HepG2 (cell line): ENCODE data around the gene CRAT. TPM values are rescaled to one million over a fixed set of nuclear protein-coding genes. Genes with fewer than 3 reads are reported as not detected.
A peak's percentile ranks its signal among the peaks of the same experiment; 100 is the strongest.

Source experiments
- ARID2 ChIP-seq: sonication (generic); formaldehyde crosslinking; IDR thresholded peaks from 2 replicates; pipeline ENCODE4 v1.8.1; 2022; ENCODE audit warnings: mild to moderate bottlenecking, missing genetic modification reagents, borderline replicate concordance
- ARNT2 ChIP-seq: sonication (generic); formaldehyde crosslinking; IDR thresholded peaks from 2 replicates; pipeline ENCODE4 v1.8.0; 2022; ENCODE audit warnings: mild to moderate bottlenecking, low read depth, missing genetic modification reagents, moderate library complexity
- ERF ChIP-seq: IDR thresholded peaks from 2 replicates; pipeline ENCODE4 v1.6.1; 2018; ENCODE audit warnings: missing biosample characterization, missing genetic modification reagents
- FOXA3 ChIP-seq: IDR thresholded peaks from 2 replicates; pipeline ENCODE4 v1.6.1; 2016; ENCODE audit warnings: missing genetic modification reagents, missing compliant biosample characterization
- GLI4 ChIP-seq: sonication (generic); formaldehyde crosslinking; IDR thresholded peaks from 2 replicates; pipeline ENCODE4 v1.5.1; 2020; ENCODE audit warnings: missing genetic modification reagents, mild to moderate bottlenecking, moderate library complexity, borderline replicate concordance
- MED8 ChIP-seq: sonication (generic); formaldehyde crosslinking; IDR thresholded peaks from 2 replicates; pipeline ENCODE4 v1.8.1; 2023; ENCODE audit warnings: mild to moderate bottlenecking, missing genetic modification reagents; ENCODE audit not compliant: insufficient replicate concordance
- MEF2D ChIP-seq: sonication (generic); formaldehyde crosslinking; IDR thresholded peaks from 2 replicates; pipeline ENCODE4 v1.5.1; 2020; ENCODE audit warnings: mild to moderate bottlenecking, missing genetic modification reagents
- NONO ChIP-seq, 2 experiments: fragments of 450-650 bp in 1 of 2; sonication (generic) in 1 of 2; formaldehyde crosslinking in 1 of 2; IDR thresholded peaks in 1 of 2; conservative IDR thresholded peaks in 1 of 2; 2 replicates each; pipeline versions ENCODE4 v1.6.1 to v1.8.0; 2017 to 2022; ENCODE audit warnings: mild to moderate bottlenecking in 1 of 2, missing genetic modification reagents in 1 of 2, moderate library complexity in 1 of 2
- PRPF4 ChIP-seq: fragments of 200-400 bp; formaldehyde crosslinking; IDR thresholded peaks from 2 replicates; pipeline ENCODE4 v1.6.1; 2016; ENCODE audit warnings: low read length, low read depth; ENCODE audit not compliant: poor library complexity, severe bottlenecking
- SATB2 ChIP-seq: sonication (generic); formaldehyde crosslinking; IDR thresholded peaks from 2 replicates; pipeline ENCODE4 v1.5.0; 2020; ENCODE audit warnings: missing genetic modification reagents
- SP4 ChIP-seq: sonication (generic); formaldehyde crosslinking; IDR thresholded peaks from 2 replicates; pipeline ENCODE4 v1.8.1; 2023; ENCODE audit warnings: mild to moderate bottlenecking, missing genetic modification reagents
- STAG1 ChIP-seq: sonication (generic); formaldehyde crosslinking; IDR thresholded peaks from 2 replicates; pipeline ENCODE4 v1.4.0; 2020; ENCODE audit warnings: missing genetic modification reagents
- TARDBP ChIP-seq: sonication (generic); formaldehyde crosslinking; IDR thresholded peaks from 2 replicates; pipeline ENCODE4 v1.8.0; 2022; ENCODE audit warnings: mild to moderate bottlenecking, missing genetic modification reagents
- ZIK1 ChIP-seq: sonication (generic); formaldehyde crosslinking; IDR thresholded peaks from 2 replicates; pipeline ENCODE4 v1.5.0; 2020; ENCODE audit warnings: mild to moderate bottlenecking, low read depth, missing genetic modification reagents, borderline replicate concordance
- ZNF136 ChIP-seq: sonication (generic); formaldehyde crosslinking; IDR thresholded peaks from 2 replicates; pipeline ENCODE4 v1.8.1; 2022; ENCODE audit warnings: low read depth, mild to moderate bottlenecking, moderate library complexity, missing genetic modification reagents
- ZNF260 ChIP-seq: sonication (generic); formaldehyde crosslinking; IDR thresholded peaks from 2 replicates; pipeline ENCODE4 v1.4.0; 2020; ENCODE audit warnings: missing genetic modification reagents, low read depth, mild to moderate bottlenecking, borderline replicate concordance
- ZNF33B ChIP-seq: sonication (generic); formaldehyde crosslinking; IDR thresholded peaks from 2 replicates; pipeline ENCODE4 v1.5.1; 2020; ENCODE audit warnings: mild to moderate bottlenecking, missing genetic modification reagents
- ZNF598 ChIP-seq: sonication (generic); formaldehyde crosslinking; IDR thresholded peaks from 2 replicates; pipeline ENCODE4 v1.5.1; 2020; ENCODE audit warnings: mild to moderate bottlenecking, missing genetic modification reagents, borderline replicate concordance
- ZNF605 ChIP-seq: sonication (generic); formaldehyde crosslinking; IDR thresholded peaks from 2 replicates; pipeline ENCODE4 v1.8.0; 2022; ENCODE audit warnings: mild to moderate bottlenecking, missing genetic modification reagents
- ZNF674 ChIP-seq: sonication (generic); formaldehyde crosslinking; IDR thresholded peaks from 2 replicates; pipeline ENCODE4 v1.5.0; 2020; ENCODE audit warnings: low read depth, mild to moderate bottlenecking, missing genetic modification reagents
- ZNF879 ChIP-seq: sonication (generic); formaldehyde crosslinking; IDR thresholded peaks from 2 replicates; pipeline ENCODE4 v1.8.1; 2023; ENCODE audit warnings: missing genetic modification reagents
- ZSCAN31 ChIP-seq: sonication (generic); formaldehyde crosslinking; IDR thresholded peaks from 2 replicates; pipeline ENCODE4 v1.5.0; 2020; ENCODE audit warnings: low read depth, mild to moderate bottlenecking, missing genetic modification reagents
- polyA plus RNA-seq, 8 experiments: library from polyadenylated mRNA; depleted of rRNA in 3 of 8; stranded (reverse) in 7 of 8; unstranded in 1 of 8; fragments of >200 nt; fragmentation: Illumina TruSeq in 4 of 8; extraction: Trizol in 4 of 8; gene quantifications; 2 replicates each; pipeline versions ENCODE4 v1.2.1 to v1.2.3, GENCODE V29; 2011 to 2016; ENCODE audit warnings: low read depth in 4 of 8, missing spikeins in 1 of 8, mixed read lengths in 1 of 8; ENCODE audit not compliant: insufficient read depth in 1 of 8
- total RNA-seq, 5 experiments: library from RNA; depleted of rRNA; stranded (reverse); fragments of >200 nt; fragmentation: Illumina TruSeq; extraction: Trizol; gene quantifications; 2 replicates each; pipeline ENCODE4 v1.2.3, GENCODE V29; 2016; ENCODE audit warnings: low read depth in 1 of 5
- TF ChIP-seq, protein P1 (sequence below): sonication (generic); formaldehyde crosslinking; IDR thresholded peaks from 2 replicates; pipeline ENCODE4 v1.4.0; 2020; ENCODE audit warnings: missing genetic modification reagents
- TF ChIP-seq, protein P2 (sequence below): sonication (generic); formaldehyde crosslinking; IDR thresholded peaks from 2 replicates; pipeline ENCODE4 v1.5.0; 2020; ENCODE audit warnings: mild to moderate bottlenecking, low read depth, missing genetic modification reagents, borderline replicate concordance
- TF ChIP-seq, protein P3 (sequence below): sonication (generic); formaldehyde crosslinking; IDR thresholded peaks from 2 replicates; pipeline ENCODE4 v1.8.1; 2023; ENCODE audit warnings: mild to moderate bottlenecking, missing genetic modification reagents, borderline replicate concordance
- TF ChIP-seq, protein P4 (sequence below): IDR thresholded peaks from 2 replicates; pipeline ENCODE4 v1.6.1; 2016

CRAT gene
- total and polyA plus RNA-seq, 2 of the 13 experiments (the other 11 are each of a cell fraction or from before 2014, with no cell fraction given): 26.1 to 26.6 TPM

DNA sequence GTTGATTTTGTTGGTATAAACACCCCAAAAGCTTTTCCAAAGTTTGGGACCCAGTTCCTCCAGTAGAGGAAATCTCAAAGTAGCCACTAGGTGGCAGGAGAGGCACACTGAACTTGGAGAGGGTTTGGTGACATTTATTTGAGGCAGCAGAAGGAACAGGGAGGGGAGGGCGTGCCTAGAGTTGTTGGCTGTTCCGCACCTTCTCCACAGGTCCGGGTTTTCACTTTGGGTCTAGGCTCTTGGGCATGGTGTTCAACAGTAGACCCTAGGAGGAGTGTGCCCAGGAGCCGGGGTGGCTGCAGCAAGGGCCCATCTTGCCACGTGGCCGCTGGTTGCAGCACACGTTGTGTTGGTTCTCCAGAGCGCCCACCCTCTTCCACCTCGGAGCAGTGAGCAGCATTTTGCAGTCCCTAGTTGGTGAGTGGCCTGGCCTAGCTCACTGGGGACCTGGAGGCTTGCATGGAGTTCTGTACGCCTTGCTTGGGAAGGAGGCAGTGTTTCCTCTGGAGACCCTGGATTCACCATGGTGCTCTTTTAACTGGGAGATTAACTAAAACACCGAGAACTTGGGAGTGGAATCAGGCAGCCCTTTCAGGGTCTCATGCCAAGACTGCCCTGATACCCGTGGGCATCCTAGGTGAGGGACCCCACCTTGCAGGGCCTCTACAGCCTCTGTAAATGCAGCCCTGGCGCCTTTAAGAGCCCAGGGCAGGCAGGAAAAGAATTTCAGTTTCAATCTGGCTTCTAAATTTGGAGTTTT, 28.8 kb upstream of the CRAT start (continued):
- TF ChIP-seq GLI4 (CRISPR knock-in tag) (peak; percentile 44; the same call in 1 of the 2 replicates), STAG1 (CRISPR knock-in tag) (peak; percentile 94), SP4 (CRISPR knock-in tag) (no peak), ZNF260 (CRISPR knock-in tag) (no peak), ZNF136 (CRISPR knock-in tag) (0 out of 2 replicates have a peak, but pooled peaks have one; percentile 6), FOXA3 (CRISPR knock-in tag) (no peak), ARID2 (no peak), ZNF605 (CRISPR knock-in tag) (peak; percentile 77; the same call in 1 of the 2 replicates), ZNF879 (no peak), ERF (peak; percentile 28; the same call in 1 of the 2 replicates), NONO (IDR thresholded peaks at IDR 0.05) (no peak), NONO (CRISPR knock-in tag; conservative IDR thresholded peaks at IDR 0.05) (no peak), ZIK1 (no peak; the same call in 1 of the 2 replicates), MED8 (peak; percentile 26), TARDBP (CRISPR knock-in tag) (0 out of 2 replicates have a peak, but pooled peaks have one; percentile 46), ZSCAN31 (CRISPR knock-in tag) (0 out of 2 replicates have a peak, but pooled peaks have one; percentile 57), SATB2 (no peak), ZNF674 (CRISPR knock-in tag) (no peak), ARNT2 (CRISPR knock-in tag) (no peak), MEF2D (CRISPR knock-in tag) (peak; percentile 83; the same call in 1 of the 2 replicates), ZNF598 (CRISPR knock-in tag) (no peak), ZNF33B (CRISPR knock-in tag) (0 out of 2 replicates have a peak, but pooled peaks have one; percentile 35), PRPF4 (no peak)
- TF ChIP-seq, protein P1, sequence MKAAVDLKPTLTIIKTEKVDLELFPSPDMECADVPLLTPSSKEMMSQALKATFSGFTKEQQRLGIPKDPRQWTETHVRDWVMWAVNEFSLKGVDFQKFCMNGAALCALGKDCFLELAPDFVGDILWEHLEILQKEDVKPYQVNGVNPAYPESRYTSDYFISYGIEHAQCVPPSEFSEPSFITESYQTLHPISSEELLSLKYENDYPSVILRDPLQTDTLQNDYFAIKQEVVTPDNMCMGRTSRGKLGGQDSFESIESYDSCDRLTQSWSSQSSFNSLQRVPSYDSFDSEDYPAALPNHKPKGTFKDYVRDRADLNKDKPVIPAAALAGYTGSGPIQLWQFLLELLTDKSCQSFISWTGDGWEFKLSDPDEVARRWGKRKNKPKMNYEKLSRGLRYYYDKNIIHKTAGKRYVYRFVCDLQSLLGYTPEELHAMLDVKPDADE (CRISPR knock-in tag): no peak
- TF ChIP-seq, protein P2, sequence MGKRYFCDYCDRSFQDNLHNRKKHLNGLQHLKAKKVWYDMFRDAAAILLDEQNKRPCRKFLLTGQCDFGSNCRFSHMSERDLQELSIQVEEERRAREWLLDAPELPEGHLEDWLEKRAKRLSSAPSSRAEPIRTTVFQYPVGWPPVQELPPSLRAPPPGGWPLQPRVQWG (CRISPR knock-in tag): no peak
- TF ChIP-seq, protein P3, sequence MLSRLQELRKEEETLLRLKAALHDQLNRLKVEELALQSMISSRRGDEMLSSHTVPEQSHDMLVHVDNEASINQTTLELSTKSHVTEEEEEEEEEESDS (CRISPR knock-in tag): no peak
- TF ChIP-seq, protein P4, sequence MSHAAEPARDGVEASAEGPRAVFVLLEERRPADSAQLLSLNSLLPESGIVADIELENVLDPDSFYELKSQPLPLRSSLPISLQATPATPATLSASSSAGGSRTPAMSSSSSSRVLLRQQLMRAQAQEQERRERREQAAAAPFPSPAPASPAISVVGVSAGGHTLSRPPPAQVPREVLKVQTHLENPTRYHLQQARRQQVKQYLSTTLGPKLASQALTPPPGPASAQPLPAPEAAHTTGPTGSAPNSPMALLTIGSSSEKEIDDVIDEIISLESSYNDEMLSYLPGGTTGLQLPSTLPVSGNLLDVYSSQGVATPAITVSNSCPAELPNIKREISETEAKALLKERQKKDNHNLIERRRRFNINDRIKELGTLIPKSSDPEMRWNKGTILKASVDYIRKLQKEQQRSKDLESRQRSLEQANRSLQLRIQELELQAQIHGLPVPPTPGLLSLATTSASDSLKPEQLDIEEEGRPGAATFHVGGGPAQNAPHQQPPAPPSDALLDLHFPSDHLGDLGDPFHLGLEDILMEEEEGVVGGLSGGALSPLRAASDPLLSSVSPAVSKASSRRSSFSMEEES: peak; percentile 14; the same call in 1 of the 2 replicates
